ENCODE data around the gene OSBPL5.

The OSBPL5 gene

GRCh38 chr11:3104961-3105790, 59.9 kb downstream of the OSBPL5 start:
- Histone ChIP-seq H3K27ac (no peak overlapping the region), H3K27me3 (no peaks in the 10 kb centered on the region), H3K36me3 (peaks cover 48% of the 10 kb centered on the region), H3K4me1 (ENCODE audit: control insufficient read depth in 1 of 2, insufficient read depth in 1 of 2, low read depth in 1 of 2, low read length in 1 of 2) (no peaks in the 10 kb centered on the region), H3K4me3 (ENCODE audit: low read depth in 1 of 2, low read length in 1 of 2) (no peak overlapping the region), H3K9me3 (no peaks in the 10 kb centered on the region)
- no peak for TF ChIP-seq CTCF (IDR thresholded peaks at IDR 0.05)

GRCh38 chr11:3104051-3104714, 60.9 kb downstream of the OSBPL5 start:
- Histone ChIP-seq H3K36me3 (peaks cover 56% of the 10 kb centered on the region), H3K4me1 (ENCODE audit: control insufficient read depth in 1 of 2, insufficient read depth in 1 of 2, low read depth in 1 of 2, low read length in 1 of 2) (no peaks in the 10 kb centered on the region), H3K27ac (no peak overlapping the region), H3K27me3 (no peaks in the 10 kb centered on the region), H3K9me3 (no peaks in the 10 kb centered on the region), H3K4me3 (ENCODE audit: low read depth in 1 of 2, low read length in 1 of 2) (no peak overlapping the region)
- no peak for TF ChIP-seq CTCF (IDR thresholded peaks at IDR 0.05)

- no peak overlapping the region for H3K27ac ChIP-seq
- no peak for TF ChIP-seq CTCF (IDR thresholded peaks at IDR 0.05)
- no peaks in the 10 kb centered on the region for H3K4me1 ChIP-seq (ENCODE audit: control insufficient read depth in 1 of 2, insufficient read depth in 1 of 2, low read depth in 1 of 2, low read length in 1 of 2)
- H3K36me3 ChIP-seq = peaks cover 60% of the 10 kb centered on the region
- H3K27me3 ChIP-seq = no peaks in the 10 kb centered on the region
- H3K4me3 ChIP-seq (ENCODE audit: low read depth in 1 of 2, low read length in 1 of 2) = no peak overlapping the region
- no peaks in the 10 kb centered on the region for H3K9me3 ChIP-seq
Measured at GRCh38 chr11:3103076-3103475, 62.0 kb downstream of the OSBPL5 start.

GRCh38 chr11:3102641-3102921, 62.5 kb downstream of the OSBPL5 start:
- TF ChIP-seq CTCF (IDR thresholded peaks at IDR 0.05) = no peak
- peaks cover 59% of the 10 kb centered on the region for H3K36me3 ChIP-seq

GRCh38 chr11:3101921-3102640, 63.0 kb downstream of the OSBPL5 start:
- TF ChIP-seq CTCF (IDR thresholded peaks at IDR 0.05) = no peak
- Histone ChIP-seq H3K9me3 (no peaks in the 10 kb centered on the region), H3K4me1 (ENCODE audit: control insufficient read depth in 1 of 2, insufficient read depth in 1 of 2, low read depth in 1 of 2, low read length in 1 of 2) (no peaks in the 10 kb centered on the region), H3K36me3 (peaks cover 54% of the 10 kb centered on the region), H3K27ac (no peak overlapping the region), H3K4me3 (ENCODE audit: low read depth in 1 of 2, low read length in 1 of 2) (no peak overlapping the region), H3K27me3 (no peaks in the 10 kb centered on the region)

More at GRCh38 chr11:3102641-3102921, 62.5 kb downstream of the OSBPL5 start:
- Histone ChIP-seq H3K9me3 (no peaks in the 10 kb centered on the region), H3K4me3 (ENCODE audit: low read depth in 1 of 2, low read length in 1 of 2) (no peak overlapping the region), H3K27ac (no peak overlapping the region), H3K27me3 (no peaks in the 10 kb centered on the region), H3K4me1 (ENCODE audit: control insufficient read depth in 1 of 2, insufficient read depth in 1 of 2, low read depth in 1 of 2, low read length in 1 of 2) (no peaks in the 10 kb centered on the region)

Data from neutrophil (primary cell).